ENCODE results near the gene ARHGEF2.

The ARHGEF2 gene

DNA sequence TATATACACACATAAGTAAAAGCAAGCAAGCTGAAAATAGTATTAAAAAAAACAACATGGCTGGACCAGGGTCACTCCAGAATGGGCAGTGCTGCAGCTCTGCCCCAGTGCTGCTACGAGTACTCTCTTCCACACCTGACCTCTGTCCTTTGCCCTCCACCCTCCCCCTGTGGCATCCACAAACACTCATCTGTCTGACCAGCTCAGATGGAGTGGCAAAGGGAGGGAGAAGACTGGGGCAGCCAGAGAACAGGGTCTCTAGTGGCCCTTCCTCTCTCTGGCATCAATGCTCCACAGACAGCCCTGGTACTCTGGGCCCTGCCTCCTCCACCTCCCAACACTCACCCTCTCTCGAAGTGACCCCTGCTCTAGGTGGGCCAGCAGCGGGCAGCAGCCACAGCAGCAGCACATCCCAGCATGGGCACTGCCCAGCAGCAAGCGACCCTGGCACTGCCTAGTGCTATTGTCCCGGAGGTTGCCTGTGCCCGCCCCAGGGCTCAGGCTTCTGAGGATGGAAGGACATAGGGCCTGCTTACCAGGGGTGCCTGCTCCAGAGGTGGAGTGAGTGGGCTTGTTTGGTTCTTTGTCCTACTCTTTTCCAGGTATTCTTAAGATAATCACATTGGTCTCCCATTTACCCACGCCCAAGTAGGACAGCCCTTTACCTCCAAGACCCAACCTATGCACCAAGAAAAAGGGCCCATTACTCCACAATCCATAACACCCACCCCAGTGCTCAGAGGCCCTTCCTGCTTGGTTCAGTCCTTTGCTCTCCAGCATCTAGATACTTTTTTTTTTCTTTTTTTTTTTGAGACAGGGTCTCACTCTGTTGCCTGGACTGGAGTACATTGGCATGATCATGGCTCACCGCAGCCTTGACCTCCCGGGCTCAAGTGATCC, 6.2 kb downstream of the ARHGEF2 start:
- DNase-seq (ENCODE audit: low spot score), result no peak

DNA sequence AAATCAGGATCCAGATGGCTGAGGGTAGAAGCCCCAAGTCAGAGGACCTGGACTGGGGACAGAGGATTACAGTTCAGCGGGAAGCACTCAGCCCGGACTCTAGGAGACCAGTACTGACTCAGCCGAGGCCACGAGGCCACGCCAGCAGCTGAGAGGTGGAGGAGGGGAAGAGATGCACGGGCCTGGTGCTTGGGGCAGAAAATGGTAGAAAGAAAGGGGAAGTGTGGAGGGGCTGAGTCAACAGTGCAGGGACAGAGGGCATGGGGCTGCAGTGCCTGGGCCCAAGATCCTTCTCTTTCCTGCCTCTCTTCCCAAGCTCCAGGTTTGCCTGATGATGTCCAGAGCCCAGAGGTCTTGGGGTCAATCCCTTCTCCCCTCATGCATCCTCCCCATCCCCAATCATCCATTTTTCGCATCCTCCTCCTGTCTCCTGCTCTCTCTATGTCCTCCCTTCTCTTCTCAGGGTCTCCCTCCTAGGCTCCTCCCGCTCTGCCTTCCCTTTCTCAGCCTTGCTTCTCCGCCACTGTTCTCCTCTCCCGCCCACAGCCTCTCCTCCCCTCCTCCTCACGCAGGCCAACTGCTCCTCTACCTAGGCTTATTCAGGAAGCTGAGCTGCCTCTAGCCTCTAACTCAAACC, 7.7 kb downstream of the ARHGEF2 start:
- peak; percentile 45 for DNase-seq (ENCODE audit: low spot score)

DNA sequence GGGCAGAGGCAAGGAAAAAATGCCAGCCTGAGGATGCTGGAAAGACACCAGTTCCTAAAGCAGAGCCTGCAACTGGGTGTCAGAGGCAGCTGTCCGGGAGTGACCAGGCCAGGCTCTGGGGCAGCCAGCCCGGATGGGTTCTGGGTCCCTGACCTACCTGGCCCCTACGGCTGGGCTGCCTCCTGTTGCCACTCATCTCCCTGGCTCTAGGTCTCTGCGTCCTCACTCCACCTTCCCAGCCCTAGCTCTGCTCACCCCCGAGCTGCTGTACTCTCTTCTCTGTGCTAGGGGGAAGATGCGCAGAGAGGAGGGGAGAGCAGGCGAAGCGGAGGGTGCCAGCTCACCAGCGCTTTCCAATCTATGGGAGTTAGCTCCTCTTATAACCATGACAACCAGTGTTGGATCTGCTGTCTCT, 9.0 kb downstream of the ARHGEF2 start:
- DNase-seq (ENCODE audit: low spot score), result no peak

DNA sequence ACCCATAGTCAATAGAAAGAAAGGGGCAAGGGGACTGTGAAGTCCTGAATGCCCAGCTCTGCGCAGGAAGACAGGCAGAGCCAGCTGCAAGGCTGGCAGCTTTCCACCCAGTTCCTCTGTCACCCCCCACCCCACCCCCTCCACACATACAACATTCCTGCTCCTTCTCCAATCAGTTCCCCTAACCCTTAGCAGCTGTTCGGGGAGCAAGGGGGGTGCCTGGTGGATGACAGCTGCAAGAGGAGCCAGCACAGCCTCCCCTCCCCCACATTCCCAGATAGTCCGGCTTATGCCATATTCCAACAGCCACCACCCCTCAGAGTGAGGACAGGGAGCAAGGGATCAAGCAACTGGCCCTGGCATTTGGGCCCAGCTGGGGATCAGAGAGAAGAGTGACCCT, 9.7 kb downstream of the ARHGEF2 start:
- no peak for DNase-seq (ENCODE audit: low spot score)

DNA sequence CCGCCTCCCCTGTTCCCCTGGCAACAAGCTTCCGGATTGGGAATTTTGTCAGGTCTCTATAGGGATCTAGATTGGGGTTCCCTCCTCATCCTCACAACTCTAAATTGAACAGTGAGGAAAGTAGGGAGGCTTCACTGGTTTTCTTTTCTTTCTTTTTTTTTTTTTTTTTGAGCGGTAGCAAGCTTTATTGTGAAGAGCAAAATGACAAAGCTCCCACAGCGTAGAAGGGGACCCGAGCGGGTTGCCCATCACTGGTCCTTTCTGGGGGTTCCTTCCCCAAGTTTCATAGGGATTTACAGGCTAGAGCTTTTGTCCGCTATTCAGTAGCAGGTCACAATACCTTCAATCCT, 10.3 kb downstream of the ARHGEF2 start:
- DNase-seq (ENCODE audit: low spot score), result no peak

DNA sequence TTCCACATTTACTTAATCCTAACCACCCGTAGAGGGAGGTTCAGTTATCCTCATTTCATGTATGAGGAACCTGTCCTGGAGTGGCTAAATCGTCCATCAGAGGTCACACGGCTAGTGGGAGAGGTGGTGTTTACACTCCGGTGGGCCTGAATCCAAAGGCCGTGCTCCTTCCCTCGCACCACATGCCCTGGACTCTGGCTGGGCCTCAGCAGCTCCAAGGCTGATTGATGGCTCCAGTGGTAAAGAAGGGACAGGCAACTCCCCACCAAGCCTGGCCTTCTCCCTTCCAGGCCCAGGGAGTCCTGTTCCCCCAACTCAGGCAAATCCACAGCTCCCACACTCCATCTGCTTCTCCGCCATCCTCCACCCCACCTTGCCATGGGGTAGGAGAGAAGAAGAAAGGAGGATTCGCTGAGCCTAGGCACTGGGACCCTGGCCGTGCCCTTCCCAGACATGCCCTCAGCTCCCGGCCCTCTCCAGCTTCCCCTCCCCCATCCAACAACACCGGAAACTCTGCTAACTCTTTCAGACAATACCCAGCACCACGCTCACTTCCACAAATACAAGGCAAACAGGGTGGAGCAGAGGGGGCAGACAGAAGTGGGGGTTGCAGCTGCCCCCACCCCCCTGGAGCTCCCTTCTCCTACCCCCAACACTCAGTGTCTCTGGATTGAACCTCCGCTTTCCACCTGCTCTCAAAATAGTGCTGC, 10.9 kb downstream of the ARHGEF2 start:
- DNase-seq (ENCODE audit: low spot score), result no peak

DNA sequence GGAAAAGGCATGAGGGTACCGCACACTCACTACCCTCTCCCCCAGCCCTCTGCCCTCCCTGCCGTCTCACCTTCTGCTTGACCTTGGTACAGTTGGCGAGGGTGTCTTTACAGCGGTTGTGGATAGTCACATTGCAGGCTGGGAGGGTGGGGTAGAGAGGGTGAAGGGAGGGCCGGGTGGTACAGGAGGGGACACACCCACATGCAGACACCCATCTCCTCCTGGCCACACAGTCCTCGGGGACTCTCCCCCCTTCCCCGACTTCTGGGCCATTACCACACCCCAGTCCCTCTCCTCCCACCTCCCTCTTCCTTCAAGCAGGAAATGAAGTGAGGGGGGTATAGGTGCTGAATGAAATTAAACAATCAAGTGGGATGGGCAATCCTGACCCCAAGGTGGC, 11.6 kb downstream of the ARHGEF2 start:
- no peak for DNase-seq (ENCODE audit: low spot score)

DNA sequence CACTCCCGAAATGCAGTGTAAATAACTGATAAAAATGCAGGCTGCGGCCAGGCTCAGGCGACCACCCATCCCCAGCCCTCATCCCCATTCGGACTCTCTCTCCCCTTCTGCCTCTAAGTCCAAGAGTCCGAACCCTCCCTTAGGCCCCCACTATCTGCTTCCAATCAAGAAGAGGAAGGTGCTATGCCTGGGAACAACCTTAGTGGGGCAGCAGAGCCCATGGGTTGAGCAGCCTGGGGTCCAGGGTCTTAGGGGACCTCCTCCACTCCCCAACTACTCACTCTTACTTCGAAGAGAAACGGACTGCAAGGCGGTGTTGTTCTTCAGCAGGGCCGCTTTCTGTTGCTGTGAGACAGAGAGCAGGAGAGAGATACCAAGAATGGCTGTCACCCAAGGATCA, 12.2 kb downstream of the ARHGEF2 start:
- DNase-seq (ENCODE audit: low spot score), result no peak

DNA sequence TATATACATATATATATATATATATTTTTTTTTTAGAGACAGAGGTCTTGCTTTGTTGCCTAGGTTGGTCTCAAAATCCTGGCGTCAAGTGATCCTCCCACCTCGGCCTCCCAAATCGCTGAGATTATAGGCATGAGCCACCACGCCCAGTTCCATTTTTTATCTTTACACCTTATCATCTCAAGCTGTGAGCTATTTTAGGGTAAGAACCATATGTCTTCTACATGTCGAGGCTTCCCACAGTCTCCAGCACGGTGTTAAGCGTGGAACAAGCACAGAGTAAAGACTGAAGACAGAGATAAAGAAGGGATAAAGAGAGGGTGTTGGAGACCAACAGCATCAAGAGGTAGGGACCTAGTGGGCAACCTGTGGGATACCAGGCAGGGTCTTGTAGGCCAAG, 14.2 kb downstream of the ARHGEF2 start:
- no peak for DNase-seq (ENCODE audit: low spot score)

DNA sequence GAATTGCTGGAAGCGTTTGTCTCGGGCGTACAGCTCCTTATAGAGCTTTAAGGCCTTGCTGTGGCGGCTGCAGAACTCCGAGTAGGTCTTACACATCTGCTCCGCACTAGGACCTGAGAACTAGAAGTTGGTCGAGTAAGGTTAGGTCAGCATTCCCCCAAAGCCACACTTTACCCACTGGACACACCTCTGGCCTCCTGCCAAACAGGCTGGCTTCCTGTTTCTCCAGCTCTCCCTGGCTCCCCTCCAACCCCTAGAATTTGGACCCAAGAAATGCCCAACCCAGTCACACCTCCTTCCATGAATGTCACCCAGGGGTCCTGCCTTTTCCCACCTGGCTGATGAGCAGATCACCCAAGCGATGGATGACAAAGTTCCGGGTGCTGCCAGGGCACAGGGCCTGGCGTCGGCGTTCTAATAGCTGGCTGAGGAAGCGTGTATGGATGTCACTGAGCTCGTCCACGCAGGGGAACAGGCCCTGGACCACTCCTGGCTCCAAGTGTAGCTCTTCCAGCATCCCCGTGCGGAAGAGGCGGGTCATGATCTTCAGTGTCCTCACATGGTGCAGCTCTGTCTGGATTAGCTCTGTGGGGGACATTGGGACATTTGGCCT, 15.6 kb downstream of the ARHGEF2 start:
- DNase-seq (ENCODE audit: low spot score), result peak; percentile 72

DNA sequence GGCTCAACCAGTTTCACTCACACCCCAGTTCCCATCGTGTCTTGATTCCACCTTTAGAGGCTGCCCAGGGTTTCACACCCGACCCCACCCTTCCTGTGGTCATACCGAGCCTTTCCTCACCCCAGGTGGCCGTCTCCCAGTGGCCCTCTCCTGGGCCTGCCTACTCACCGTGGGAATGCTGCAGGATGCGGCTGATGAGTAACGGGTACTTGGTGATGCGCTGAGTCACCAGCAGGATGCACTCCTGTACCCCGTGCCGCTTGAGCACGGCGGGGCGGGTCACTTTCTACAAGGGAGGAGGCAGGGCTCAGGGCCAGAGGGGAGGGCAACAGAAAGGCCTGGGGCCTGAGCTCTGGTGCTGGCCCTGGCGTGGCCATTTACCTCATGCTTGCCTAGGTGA, 16.4 kb downstream of the ARHGEF2 start:
- peak; percentile 99 for DNase-seq (ENCODE audit: low spot score)

DNA sequence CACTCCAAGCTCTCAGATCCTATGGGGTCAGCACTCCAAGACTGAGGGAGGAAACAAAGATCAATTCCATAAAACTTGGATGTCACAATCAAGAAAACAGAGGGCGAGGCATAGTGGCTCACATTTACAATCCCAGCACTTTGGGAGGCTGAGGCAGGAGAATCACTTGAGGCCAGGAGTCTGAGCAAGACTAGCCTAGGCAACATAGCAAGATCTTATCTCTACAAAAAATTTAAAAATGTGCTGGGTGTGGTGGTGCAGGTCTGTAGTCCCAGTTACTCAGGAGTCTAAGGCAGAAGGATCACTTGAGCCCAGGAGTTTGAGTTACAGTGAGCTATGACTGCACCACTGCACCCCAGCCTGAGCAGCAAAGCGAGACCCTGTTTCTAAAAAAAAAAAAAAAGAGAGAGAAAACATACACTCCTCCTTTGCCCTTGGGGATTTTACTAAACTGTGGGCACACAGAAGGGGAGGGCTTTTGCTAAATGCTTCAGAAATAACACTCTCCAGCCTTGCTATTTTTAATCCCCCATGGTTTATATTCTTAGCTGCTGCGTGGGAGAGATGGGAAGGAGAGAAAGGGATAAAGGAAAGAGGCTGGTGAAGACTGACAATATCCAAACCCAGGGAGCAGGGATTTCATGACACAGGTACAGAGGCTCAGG, 18.1 kb downstream of the ARHGEF2 start:
- no peak for DNase-seq (ENCODE audit: low spot score)

DNA sequence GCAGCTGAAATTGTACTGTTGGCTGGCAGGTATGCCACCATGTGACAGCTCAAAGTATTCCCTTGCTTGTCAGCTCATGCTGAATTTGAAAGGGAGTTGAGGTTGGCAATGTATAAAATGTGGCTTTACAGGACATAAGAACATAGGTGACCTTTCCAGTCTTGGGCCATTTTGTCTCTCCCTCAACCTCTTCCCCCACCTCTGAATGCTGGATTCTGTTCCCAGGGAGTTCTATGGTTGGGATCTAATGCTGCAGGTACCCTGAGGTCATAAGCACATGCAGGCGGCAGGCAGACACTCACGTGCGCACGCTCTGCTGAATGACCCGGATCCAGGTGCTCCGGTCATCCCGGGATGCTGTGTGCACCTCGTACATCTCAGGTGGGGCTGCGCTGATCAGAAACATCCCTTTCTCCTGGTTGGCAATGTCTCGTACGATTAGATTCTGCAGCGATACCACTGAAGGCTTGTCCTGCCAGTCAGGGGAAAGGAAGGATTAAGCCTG, 20.9 kb downstream of the ARHGEF2 start:
- no peak for DNase-seq (ENCODE audit: low spot score)

DNA sequence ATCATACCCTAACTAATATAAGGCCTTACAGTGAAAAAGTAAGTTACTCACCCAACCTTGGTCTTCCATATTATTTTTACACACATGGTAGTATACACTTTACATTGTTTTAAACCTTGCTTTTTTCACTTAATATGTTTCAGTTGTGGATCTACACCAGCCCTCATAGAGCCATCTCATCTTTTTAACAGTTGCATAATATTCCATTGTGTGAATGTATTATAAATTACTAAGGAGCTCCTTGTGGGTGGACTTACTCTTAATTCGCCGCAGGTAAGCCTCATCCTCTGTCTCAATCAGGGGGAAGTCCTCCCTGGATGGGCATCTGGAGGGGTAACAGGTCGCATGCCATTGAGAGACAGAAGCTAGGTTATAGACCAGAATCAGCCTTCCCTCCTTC, 23.7 kb downstream of the ARHGEF2 start:
- DNase-seq (ENCODE audit: low spot score), result no peak

DNA sequence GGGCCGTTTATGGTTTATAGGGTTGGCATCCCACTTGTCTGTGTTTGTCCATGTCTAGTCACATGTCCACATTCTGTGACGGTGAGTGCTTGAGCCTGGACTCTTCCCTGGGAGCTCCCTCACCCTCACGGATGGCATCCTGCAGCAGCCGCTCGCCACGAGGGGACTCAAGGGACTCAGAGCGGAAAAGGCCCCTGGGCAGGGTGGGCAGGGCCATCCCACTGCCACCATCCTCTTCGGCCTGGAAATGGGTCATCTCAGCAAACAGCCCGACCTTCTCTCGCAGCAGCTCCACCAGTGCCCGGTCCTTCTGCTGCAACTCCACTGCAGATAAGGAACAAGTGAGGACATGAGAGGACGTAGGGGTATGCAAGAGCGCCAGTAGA, 25.8 kb downstream of the ARHGEF2 start:
- no peak for DNase-seq (ENCODE audit: low spot score)

DNA sequence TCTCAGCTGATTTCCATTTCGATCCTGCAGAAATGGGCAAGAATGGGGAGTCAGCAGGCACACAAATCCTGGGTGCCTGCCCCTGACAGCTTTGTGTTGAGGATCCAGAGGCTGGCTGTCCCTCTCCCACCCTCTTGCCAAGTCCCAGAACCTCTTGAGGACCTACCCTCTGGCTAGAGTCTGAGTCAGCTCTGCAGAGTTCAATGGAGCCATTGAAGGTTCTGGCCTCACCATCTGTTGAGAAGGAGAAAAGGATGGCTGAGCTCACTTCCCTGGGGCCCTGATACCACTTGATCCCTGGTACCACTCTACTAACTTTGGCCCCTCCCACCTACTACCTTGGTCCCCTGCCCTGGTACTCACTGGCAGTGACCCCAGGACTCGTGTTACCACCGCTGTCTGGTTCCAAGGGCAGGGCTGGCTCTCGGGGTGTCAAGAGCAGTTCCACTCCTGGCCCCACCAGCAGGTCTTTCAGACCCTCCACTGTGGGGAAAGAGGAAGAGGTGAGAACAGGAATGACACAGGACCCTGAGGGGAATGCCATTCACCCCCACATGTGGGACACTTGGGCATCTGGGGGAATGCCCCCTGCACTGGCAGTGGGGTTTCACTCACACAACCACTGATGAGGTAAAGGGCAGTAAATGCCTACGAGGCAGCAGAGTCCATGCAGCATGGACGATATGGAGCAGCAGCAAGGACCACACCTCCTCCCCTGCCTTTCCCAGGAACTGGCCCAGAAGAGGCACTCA, 26.4 kb downstream of the ARHGEF2 start:
- no peak for DNase-seq (ENCODE audit: low spot score)

DNA sequence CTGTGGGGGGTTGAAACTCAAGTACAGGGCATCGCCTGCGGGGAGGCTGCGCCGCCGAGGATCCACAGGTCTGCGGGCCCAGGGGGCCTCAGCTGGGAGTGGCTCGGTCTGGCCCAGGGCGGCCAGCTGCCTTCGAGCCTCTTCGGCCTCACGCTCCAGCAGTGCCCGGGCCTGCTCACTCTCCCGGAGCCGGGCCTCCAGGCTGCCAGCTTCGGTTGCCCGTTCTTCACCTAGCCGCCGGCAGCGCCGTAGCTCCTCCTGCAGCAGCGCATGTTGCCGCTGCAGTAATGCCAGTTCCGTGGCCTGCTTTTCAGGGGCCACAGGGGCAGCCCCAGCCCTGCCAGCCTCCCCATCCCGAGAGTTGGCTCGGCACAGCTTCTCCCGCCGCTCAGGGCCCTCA, 27.5 kb downstream of the ARHGEF2 start:
- no peak for DNase-seq (ENCODE audit: low spot score)

DNA sequence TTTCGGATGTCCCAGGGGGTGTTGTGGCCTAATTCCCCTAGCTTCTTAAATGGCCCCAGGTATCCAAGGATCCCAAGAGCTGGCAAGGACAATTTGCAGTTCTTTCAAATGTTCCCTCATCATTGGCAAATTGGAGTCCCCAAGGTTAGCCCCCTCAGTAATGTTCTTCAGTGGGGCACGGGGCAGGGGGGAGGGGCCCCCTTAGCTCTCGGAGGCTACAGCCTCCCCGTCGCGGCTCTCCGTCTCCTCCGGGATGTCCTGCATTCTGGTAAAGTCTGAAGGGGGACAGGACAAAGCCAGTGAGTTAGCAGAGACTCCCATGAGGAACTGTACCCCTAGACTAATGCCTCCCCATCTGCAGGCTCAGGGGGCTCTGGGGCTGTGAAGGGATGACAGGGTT, 30.6 kb downstream of the ARHGEF2 start:
- no peak for DNase-seq (ENCODE audit: low spot score)

DNA sequence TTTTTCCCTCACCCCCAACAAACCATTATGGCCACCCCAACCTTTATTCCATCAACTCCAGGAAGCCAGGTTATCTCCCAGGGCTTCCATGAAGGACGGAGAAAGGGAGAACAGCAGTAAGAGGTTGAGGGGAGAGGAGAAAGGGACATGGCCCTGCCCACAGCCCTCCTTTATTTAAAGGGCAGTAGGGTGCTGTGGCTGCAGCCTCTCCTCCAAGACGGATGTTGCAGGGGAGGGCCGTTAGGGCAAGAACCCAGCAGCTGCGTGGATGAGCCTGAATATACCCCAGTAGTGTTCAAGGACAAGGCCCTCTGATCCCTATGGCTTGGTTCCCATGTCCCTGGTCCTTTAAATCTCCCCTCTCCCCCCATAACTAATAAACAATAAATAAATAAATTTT, 31.1 kb downstream of the ARHGEF2 start:
- no peak for DNase-seq (ENCODE audit: low spot score)

DNA sequence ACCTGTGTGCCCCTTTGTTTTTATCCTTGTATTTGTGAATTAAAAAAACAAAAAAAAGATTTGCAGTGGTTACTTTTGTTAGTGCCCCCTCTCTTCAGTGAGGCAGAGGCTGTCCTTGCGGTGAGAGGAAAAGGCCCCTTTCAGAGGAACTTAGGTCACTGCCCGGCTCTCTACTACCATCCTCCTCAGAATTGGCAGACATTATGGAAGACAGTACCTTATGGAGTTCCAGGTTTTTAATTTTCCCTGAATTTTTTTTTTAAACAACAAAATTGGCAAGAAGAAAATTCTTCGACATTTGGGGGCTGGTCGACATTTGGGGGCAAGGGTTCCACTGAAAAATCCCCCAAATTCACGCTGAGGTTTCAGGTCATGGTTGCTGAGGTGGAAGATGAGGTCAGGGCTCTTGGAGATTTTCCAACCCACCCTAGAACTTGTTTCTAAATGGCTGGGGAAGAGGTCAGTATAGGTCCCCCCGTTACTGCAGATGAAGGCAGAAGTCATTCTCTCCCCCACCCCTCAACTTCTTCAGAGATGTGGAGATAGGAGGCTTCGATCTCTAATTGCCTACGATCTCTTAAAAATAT, 31.6 kb downstream of the ARHGEF2 start:
- no peak for DNase-seq (ENCODE audit: low spot score)

DNA sequence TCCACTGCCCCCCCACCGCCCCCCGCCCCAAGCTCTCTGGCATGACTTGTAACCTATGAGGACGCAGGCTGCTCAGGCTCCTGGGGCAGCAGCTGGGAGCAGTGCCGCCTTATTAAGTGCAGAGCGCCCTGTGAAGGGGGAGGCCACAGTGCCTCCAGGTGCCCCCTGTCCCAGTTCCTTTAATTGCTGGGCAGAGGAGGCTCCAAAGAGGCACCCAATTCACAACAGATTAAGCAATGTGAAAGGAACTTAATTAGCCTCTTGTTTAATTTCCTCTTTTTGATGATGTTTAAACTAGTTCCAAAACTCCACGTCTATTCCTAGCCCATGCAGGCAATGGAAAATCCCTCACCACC, 33.9 kb downstream of the ARHGEF2 start:
- DNase-seq (ENCODE audit: low spot score), result no peak
